Stimulated activated CD8-positive, alpha-beta memory T cell treated with anti-CD3 and anti-CD28 coated beads, Interleukin-15, amount 100 ng/mL, for 24 hours (primary cell): Measurements from ENCODE around the gene UBE2D2.

Experiments
- DNase-seq: peaks from one replicate; pipeline ENCODE4 v3.0.0-alpha.2; 2020; ENCODE audit warnings: low read depth

The UBE2D2 gene

DNA sequence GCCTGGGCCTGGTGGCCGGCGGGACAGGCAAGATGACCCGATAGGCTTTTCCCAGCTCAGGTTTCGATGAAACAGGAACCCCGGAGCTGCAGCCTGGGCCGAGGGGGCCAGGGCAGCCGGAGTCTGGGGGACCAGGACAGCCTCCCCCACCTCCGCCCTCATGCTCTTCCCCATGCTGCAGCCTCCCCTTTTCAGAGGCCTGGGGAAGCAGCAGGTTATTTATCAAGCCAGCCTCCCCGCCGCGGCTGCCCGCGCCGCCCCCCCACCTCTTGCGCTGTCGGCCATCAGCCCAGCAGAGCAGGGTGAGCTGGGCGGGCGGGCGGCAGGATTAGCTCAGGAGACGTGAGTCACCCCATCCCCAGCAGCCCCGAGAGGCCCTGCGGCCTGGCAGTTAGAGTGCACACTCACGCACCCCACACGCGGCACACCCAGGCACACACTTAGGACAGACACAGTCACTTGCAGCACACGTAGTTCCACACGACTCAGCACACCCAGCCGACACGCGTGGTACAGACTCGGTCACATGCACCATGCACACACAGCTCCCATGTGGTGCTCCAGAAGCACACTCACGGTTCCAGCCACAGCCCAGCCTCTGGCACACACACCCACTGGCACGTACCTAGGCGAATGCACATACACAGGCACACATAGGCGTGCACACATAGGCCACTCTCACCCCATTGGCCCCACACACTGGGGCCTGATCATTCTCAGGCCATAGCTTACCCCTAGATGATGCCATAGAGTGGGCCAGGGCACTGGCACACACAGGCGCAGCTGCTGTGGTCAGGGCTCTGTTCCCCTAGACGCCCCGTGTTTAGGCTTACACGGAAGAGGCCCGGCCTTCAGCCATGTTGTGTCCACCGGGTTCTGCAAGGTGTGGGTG is 100.0 kb downstream of the UBE2D2 start:
- DNase-seq: no peak

DNA sequence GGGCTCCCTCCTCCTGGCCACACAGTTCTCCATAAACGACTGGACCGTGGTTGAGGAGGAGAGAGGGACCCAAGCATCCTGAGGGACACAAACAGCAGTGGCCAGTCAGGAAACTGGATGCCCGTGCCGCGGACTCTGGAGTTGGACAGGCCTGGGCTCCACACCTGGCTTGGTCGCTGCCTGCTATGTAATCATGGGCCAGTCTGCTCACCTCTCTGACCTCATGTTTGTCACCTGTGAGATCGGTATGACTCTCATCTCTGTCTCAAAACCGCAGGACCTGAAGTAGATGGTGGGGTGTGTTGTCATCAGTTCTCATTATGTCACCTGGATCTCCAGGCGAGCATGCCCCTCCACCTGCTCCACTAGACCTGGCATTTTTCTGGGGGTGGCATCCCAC is 101.5 kb downstream of the UBE2D2 start:
- DNase-seq: no peak

DNA sequence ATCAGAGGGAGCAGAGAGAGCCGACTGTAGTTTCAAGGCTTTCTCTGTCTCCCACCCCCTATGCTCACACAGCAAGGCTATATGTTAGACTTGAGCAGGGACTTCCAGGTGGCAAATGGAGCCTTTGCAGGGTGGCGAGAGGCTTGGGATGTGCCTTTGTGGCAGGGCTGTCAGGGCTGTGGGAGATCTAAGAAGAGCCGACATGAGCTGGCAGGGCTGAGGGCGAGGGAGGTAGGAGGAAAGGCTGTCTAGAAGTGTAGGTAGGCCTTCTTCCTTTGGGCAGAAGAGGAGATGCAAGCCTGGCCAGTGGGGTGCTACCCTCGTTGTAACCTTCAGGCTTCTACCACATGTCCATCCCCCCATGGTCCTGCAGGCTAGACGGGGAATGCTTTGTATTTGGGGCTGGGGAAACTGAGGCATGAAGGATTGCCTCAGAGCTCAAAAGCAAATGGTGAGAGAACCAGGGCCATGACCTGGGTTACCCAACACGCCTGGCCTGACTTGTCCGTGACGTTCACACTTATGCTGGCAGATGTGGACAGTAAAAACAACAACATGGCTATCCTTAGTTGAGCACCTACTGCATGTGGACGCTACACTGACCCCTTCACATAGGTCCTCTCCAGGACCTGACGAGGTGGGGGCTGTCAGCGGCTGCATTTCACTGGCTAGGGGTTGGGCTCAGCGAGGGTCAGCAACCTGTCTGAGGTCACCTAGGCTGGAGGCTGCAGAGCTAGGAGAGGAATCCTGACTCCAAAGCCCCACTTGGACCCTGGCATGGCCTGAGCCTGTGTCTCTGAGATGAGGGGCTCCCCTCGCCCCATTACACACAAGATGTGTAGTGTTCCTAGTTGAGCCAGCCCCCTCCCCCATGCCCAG is 102.3 kb downstream of the UBE2D2 start:
- no peak for DNase-seq

GRCh38 chr5:139664086-139664693 is 103.1 kb downstream of the UBE2D2 start:
- no peak for DNase-seq

GRCh38 chr5:139664727-139665351 is 103.7 kb downstream of the UBE2D2 start:
- no peak for DNase-seq

DNA sequence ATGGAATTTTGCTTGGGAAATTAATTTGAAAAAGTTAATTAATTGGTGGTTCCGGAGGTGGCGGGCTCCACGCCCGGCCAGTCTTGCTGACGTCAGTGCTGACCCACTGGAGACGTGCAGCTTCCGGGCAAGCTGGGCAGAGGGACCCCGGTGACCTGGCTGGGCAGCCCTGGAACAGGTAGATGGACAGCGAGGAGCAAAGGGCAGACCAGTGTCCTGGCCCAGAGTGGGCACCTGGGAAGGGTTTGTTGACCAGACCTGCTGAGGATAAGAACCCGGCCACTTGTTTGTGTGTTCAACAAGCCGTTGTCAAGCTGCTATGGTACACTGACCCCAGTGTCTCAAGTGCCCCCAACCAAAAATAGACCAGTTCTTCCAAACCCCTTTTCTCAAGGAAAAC is 104.5 kb downstream of the UBE2D2 start:
- no peak for DNase-seq

DNA sequence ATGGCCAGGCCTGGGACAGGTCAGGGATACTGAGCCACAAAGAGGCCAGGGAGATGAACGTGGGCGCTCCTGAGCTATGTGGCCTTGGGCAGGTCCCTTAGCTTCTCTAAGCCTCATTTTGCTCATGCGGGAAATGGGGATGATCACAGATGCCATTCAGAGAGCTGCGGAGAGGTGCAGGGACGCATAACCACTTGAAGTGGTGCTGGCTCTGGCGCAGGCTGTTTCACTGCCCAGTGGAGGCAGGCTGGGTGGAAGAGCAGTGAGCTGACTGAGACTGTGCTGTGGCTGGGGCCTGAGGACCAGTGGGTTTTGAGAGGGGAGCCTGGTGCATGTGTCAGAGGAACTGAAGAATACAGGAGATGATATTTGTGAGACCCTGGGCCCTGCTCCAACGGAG is 105.4 kb downstream of the UBE2D2 start:
- DNase-seq: no peak

DNA sequence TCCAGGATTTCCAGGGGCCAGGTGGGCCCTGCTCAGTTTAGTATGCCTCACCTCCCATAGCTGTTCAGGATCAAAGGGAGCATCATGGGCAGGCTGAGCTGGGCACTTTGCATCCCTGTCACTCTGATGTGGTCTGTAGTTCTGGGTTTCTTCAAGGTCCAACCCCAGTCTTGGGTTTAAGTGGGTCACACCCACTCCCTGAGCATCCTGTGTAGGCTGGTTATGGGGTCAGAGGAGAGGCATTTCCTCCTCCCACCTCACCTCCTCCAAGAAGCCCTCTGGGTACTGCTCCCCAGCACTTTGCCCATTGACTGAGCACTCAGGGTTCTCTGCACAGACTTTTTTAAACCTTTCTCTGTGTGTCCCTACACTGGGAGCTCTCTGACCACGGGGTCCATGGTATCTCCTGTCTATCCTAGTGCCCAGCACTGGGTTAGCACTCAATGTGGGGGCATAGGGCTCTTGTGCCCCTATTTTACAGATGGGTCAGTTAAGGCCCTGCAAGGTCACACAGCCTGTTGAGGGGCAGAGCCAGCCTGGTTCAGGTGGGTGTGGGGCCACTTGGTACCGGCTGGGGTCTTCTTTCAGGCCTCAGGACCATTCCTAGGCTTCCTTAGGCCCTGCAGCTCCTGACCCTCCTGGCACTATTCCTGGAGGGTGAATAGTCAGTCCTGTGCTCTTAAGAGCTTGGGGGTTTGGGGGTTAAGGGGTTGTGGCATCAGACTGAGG is 106.0 kb downstream of the UBE2D2 start:
- DNase-seq: no peak

GRCh38 chr5:139667730-139668063 is 106.6 kb downstream of the UBE2D2 start:
- DNase-seq: no peak

DNA sequence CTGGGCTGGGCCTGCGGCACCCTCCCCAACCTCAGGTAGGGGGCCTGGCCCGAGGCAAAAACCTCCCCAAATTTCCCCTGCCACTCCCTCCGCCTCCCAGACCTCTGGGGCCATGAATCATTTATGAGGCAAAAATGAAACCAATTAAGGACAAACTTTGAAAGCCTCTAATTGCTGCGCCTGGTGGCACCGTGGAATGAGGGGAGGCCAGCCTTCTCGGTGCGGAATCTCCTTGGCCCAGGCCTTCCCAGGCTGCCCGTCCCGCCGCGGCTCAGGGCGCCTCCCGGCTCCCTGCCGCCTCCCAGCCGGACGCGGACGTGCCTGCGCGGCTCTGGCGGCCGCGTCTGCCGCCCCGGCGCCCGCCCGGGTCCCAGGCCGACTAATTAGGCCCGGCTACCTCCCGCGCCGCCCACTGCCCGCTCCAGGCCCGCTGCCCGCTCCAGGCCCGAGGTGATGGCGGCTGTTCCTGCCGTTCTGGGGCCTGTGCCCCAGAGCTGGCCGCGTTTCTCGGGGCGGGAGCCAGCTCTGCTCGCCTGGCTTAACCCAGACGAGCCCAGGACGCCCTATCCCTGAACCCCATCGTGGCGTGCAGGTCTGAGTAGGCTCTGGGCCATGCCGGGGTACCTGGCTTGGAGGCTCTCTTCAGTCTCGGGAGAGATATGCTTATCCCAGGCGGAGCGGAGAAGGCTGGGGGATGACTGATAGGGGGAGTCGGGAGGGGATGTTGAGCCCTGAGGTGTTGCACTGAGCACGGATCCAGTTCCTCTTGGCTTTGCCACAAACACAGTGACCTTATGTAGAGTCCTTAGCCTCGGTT is 107.1 kb downstream of the UBE2D2 start:
- DNase-seq: no peak

GRCh38 chr5:139668924-139669661 is 108.0 kb downstream of the UBE2D2 start:
- no peak for DNase-seq

DNA sequence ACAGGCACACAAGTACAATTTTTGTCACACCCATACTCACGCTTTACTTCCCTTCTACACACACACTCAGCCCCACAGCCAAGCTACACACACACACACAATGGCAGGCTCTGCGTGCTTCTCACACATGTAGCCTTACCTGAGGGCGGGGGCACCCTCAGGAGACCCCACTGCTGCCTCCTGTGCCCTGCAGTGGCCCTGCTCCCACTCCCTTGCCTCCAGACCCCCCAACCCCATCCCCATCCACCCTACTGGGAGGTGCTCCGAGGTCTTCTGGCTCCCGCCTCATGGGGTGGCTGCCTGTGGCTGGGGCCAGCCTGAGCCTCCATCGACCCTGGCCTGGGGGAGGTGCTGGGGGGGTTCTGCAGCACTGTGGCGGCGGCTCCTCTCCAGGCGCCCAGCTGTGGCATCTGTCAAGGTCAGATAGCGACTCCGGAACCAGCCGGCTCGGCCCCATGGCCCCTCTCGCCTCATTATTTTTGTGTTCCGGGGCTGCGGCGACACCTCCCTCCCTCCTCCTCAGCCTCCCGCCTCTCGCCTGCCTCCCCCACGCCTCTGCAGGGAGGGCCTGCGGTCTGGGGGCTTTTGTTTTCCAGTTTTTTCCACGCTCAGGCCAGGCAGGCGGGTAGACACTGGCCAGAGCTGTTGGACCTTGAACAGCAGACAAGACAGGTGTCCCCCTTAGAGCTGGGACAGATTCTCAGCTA is 108.7 kb downstream of the UBE2D2 start:
- no peak for DNase-seq

- DNase-seq: no peak
Measured at GRCh38 chr5:139670369-139671095, 109.4 kb downstream of the UBE2D2 start.

GRCh38 chr5:139671096-139671841 is 110.1 kb downstream of the UBE2D2 start:
- no peak for DNase-seq

- no peak for DNase-seq
Measured at GRCh38 chr5:139675213-139675612, 114.1 kb downstream of the UBE2D2 start.

GRCh38 chr5:139675825-139676224 is 114.7 kb downstream of the UBE2D2 start:
- no peak for DNase-seq

DNA sequence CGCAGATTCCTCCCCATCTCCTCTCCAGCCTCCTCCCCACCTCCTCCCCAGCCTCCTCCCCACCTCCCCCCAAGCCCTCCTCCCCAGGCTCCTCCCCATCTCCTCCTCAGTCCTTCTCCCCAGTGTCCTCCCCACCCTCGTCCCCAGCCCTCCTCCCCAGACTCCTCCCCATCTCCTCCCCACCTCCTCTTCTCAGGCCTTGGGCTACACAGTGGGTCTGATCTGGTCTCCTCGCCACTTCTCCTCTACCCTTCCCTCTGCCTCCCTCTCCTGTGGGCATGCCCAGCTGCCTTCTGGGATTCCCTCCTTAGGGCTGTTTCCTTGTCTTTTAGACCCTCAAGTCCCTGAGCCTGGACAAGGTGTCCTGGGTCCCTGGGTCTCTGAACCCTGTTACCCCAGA is 115.3 kb downstream of the UBE2D2 start:
- DNase-seq: no peak
